Right lobe of liver (tissue), 6 donors: ENCODE data around the gene TMEM151B. TPM values are rescaled to one million over a fixed set of nuclear protein-coding genes. Genes with fewer than 3 reads are reported as not detected.

ENCODE experiments used
- ATAC-seq, 4 donors: fragments of 200-7000 bp; cut with Tn5 transposase; one replicate each; pipeline ENCODE4 v1.9.1; 2020; ENCODE audit warnings: mild to moderate bottlenecking in 4 of 4, moderate library complexity in 4 of 4
- DNase-seq, 3 donors: peaks; one replicate each; pipeline ENCODE4 v3.0.0-alpha.2; 2020
- H3K27ac ChIP-seq, 3 donors: fragments of 200-600 bp; one replicate each; pipeline ENCODE4 v1.8.0; 2022
- H3K27me3 ChIP-seq, 2 donors: fragments of 200-600 bp; one replicate each; pipeline ENCODE4 v1.8.0; 2022
- H3K36me3 ChIP-seq, 4 donors: fragments of 200-600 bp; sonication (generic) in 1 of 4; one replicate each; pipeline versions ENCODE4 v1.5.1 to v1.8.0; 2017 to 2022; ENCODE audit warnings: control low read depth in 1 of 4
- H3K4me1 ChIP-seq, 4 donors: fragments of 200-600 bp; sonication (generic) in 1 of 4; one replicate each; pipeline versions ENCODE4 v1.5.1 to v1.8.0; 2017 to 2022; ENCODE audit warnings: control low read depth in 1 of 4
- H3K4me3 ChIP-seq, 3 donors: fragments of 200-600 bp; one replicate each; pipeline ENCODE4 v1.8.0; 2022
- H3K9me3 ChIP-seq, 4 donors: fragments of 200-600 bp; sonication (generic) in 1 of 4; one replicate each; pipeline versions ENCODE4 v1.5.1 to v1.8.0; 2017 to 2022; ENCODE audit warnings: control low read depth in 1 of 4
- CTCF ChIP-seq, 4 donors: fragments of 200-600 bp in 3 of 4; fragments of 450-650 bp in 1 of 4; IDR thresholded peaks; one replicate each; pipeline versions ENCODE4 v1.5.1 to v1.8.0; 2016 to 2022; ENCODE audit warnings: antibody characterized with exemption in 4 of 4, mild to moderate bottlenecking in 2 of 4
- POLR2A ChIP-seq: fragments of 450-650 bp; IDR thresholded peaks from one replicate; pipeline ENCODE4 v1.6.1; 2017; ENCODE audit warnings: antibody characterized with exemption, mild to moderate bottlenecking
- WGBS: methylation state at CpG from one replicate; pipeline ENCODE4 v1.1.6; 2018; ENCODE audit warnings: low coverage, low lambda C conversion rate; ENCODE audit not compliant: insufficient coverage; ENCODE audit errors: missing lambda C conversion rate; 5-methylcytosine and 5-hydroxymethylcytosine counted together
- intact Hi-C, 2 donors: fragments of 100-400 bp; cut with DNase I; formaldehyde crosslinking; loops; one replicate each; pipeline versions ENCODE4 v1.11.2 to v1.14.1; 2022
- total RNA-seq, 6 experiments: library from RNA; depleted of rRNA in 2 of 6; stranded (reverse); fragments of >200 nt in 2 of 6; fragmentation: NEBNext Ultra II Directional in 3 of 6; extraction: Animal tissue kit (Norgen Biotek cat#: 25700) in 3 of 6; gene quantifications; one replicate each; pipeline versions ENCODE4 v1.1.0 to v1.2.4, GENCODE V29; 2016 to 2023
- donor health status: DM: no; HTN: yes; CAD: no.
- donor health status: DM: no; HTN: no; CAD: no.
- donor health status: DM: no; HTN: no; CAD: no.
- donor health status: DM: no; HTN: yes; CAD: no.
- donor health status: DM: no; HTN: yes; CAD: no.

TMEM151B gene
- total RNA-seq, 6 experiments from 2014 or later: not detected

DNA sequence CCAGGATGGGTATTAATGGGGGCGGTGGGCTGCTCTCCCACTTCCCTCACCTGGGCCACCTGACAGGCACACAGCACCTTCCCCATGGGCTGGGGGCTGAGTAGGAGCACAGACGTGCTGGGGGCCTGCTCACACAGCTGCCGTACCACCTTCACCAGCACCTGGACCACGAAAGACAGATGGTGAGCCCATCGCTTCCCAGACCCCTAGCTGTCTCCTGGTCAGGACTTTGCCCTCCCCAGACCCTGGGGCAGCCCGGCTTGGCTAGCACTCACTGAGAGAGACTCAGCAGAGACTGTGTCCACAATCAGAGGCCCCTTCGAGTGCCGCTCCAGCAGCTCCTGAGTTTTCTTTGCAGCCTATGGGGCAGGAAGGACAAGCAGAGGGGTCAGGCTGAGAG, 30.9 kb downstream of the TMEM151B start:
- intact Hi-C loops: no loop called here
- Histone ChIP-seq H3K4me3 (no peak overlapping the region), H3K27ac (no peak overlapping the region), H3K4me1 (peaks cover 0 to 13% (median 5%) of the 10 kb centered on the region in 4 donors), H3K36me3 (peaks cover 0 to 23% (median 13%) of the 10 kb centered on the region in 4 donors), H3K27me3 (peaks cover 0 to 10% of the 10 kb centered on the region in 2 donors), H3K9me3 (no peaks in the 10 kb centered on the region)
- TF ChIP-seq CTCF (IDR thresholded peaks at IDR 0.05) (no peak), POLR2A (no peak)
- no peak for DNase-seq
- ATAC-seq: no peak
- no CpG with 5 or more reads among the region's 8 CpGs for WGBS

GRCh38 chr6:44301782-44302564, 31.7 kb downstream of the TMEM151B start:
- Histone ChIP-seq H3K4me1 (peaks cover 0 to 12% (median 5%) of the 10 kb centered on the region in 4 donors), H3K27ac (no peak overlapping the region), H3K4me3 (no peak overlapping the region), H3K36me3 (peaks cover 0 to 27% (median 15%) of the 10 kb centered on the region in 4 donors), H3K27me3 (peaks cover 0 to 5% of the 10 kb centered on the region in 2 donors), H3K9me3 (no peaks in the 10 kb centered on the region)
- ATAC-seq (no peak), DNase-seq (no peak)
- no CpG with 5 or more reads among the region's 14 CpGs for whole genome bisulfite sequencing
- TF ChIP-seq CTCF (IDR thresholded peaks at IDR 0.05) (no peak), POLR2A (no peak)
- intact Hi-C loops: no loop called here

GRCh38 chr6:44302856-44303255, 32.6 kb downstream of the TMEM151B start:
- H3K4me3 ChIP-seq: no peak overlapping the region
- H3K9me3 ChIP-seq: no peaks in the 10 kb centered on the region
- peaks cover 0 to 4% (median under 1%) of the 10 kb centered on the region in 4 donors for H3K4me1 ChIP-seq
- intact Hi-C loops: no loop called here
- no peaks in the 10 kb centered on the region for H3K27me3 ChIP-seq
- ATAC-seq (no peak), DNase-seq (no peak)
- 80% methylated on average over 1 of the region's 12 CpGs for WGBS
- H3K36me3 ChIP-seq: peaks cover 0 to 27% (median 17%) of the 10 kb centered on the region in 4 donors
- TF ChIP-seq POLR2A (no peak), CTCF (IDR thresholded peaks at IDR 0.05) (no peak)
- no peak overlapping the region for H3K27ac ChIP-seq

DNA sequence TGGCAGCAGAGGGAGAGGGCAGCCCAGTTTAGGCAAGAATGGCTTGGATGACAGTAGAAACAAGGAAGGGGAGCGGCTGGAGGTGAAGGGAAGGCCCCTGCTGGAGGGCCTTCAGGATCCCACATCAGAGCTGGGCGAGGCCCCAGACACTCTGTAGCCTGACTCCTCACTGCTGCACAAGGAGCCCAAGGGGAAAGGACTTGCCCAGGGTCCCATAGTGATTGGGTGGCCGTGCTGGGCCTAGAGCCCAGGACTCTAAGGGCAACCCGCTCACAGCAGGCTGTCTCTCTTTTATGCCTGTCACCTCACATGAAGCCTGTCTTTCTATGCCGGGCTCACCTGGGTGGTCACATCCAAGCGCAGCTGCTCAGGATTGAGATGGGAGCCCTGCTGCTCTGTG, 33.6 kb downstream of the TMEM151B start:
- H3K9me3 ChIP-seq: no peaks in the 10 kb centered on the region
- TF ChIP-seq CTCF (IDR thresholded peaks at IDR 0.05): no peak
- no peak for TF ChIP-seq POLR2A
- no peak overlapping the region for H3K4me3 ChIP-seq
- DNase-seq: no peak
- intact Hi-C loops: no loop called here
- no peak overlapping the region for H3K27ac ChIP-seq
- no peaks in the 10 kb centered on the region for H3K4me1 ChIP-seq
- ATAC-seq: no peak
- WGBS: 100% methylated on average over 1 of the region's 6 CpGs
- H3K27me3 ChIP-seq: no peaks in the 10 kb centered on the region
- H3K36me3 ChIP-seq: peaks cover 0 to 28% (median 17%) of the 10 kb centered on the region in 4 donors
